Activated T-cell treated with anti-CD3 and anti-CD28 coated beads, Interleukin-2, amount 50 U/mL, for 72 hours (primary cell): ENCODE measurements around the gene GIPR. TPM values are rescaled to one million over a fixed set of nuclear protein-coding genes. Genes with fewer than 3 reads are reported as not detected.
A peak's percentile ranks its signal among the peaks of the same experiment; 100 is the strongest.
"Not testable (repeated sequence)": the region's sequence is repeated elsewhere in the genome, so short reads cannot be mapped to it uniquely, and the experiment has no call there.

Source experiments
- ATAC-seq, 2 donors: fragments of 150-1000 bp; cut with Tn5 transposase; replicated peaks in 1 of 2; 2 replicates each; pipeline ENCODE4 v1.10.0; 2021; ENCODE audit warnings: moderate library complexity in 2 of 2, mild to moderate bottlenecking in 1 of 2
- DNase-seq, 2 donors: peaks; one replicate each; pipeline ENCODE4 v3.0.0; 2021 to 2022; ENCODE audit warnings: mixed read lengths in 1 of 2
- H3K27ac Mint-ChIP-seq: one replicate; pipeline ENCODE4 v1.8.0; 2022; ENCODE audit warnings: mild to moderate bottlenecking, moderate library complexity, mixed read lengths
- H3K27me3 Mint-ChIP-seq: one replicate; pipeline ENCODE4 v1.8.0; 2022; ENCODE audit warnings: low read depth, mixed read lengths
- H3K36me3 Mint-ChIP-seq, 2 donors: one replicate each; pipeline ENCODE4 v1.8.0; 2022; ENCODE audit warnings: mixed read lengths in 2 of 2, mild to moderate bottlenecking in 1 of 2; ENCODE audit not compliant: insufficient read depth in 2 of 2
- H3K4me1 Mint-ChIP-seq: one replicate; pipeline ENCODE4 v1.8.0; 2022; ENCODE audit warnings: low read depth, mixed read lengths
- H3K4me3 Mint-ChIP-seq, 2 donors: one replicate each; pipeline ENCODE4 v1.8.0; 2022; ENCODE audit warnings: mild to moderate bottlenecking in 2 of 2, mixed read lengths in 2 of 2, moderate library complexity in 2 of 2
- H3K9me3 Mint-ChIP-seq, 2 donors: one replicate each; pipeline ENCODE4 v1.8.0; 2022; ENCODE audit warnings: mixed read lengths in 2 of 2
- total RNA-seq, 2 donors: library from RNA; stranded (reverse); gene quantifications; one replicate each; pipeline ENCODE4 v1.2.3, GENCODE V29; 2022

The GIPR gene
- total RNA-seq, 2 donors from 2014 or later = 5.9 to 11.0 TPM

DNA sequence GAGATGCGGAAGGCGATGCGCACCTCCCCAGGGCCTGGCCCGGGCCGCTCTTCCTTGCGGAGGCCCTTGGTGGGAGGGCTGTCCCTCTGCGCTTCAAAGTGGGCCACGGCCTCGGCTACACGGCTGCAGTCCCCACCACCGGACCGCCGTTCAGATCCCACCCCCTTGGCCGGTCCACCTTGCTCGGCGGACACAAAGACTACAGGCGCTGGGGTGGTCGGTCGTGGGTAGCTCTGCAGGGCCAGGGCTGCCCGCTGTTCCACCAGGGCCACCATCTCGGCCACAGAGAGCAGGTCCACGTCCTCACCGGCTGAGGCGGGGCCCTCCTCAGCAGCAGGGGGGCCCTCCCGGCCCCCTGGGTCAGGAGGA lies 44.7 kb downstream of the GIPR start:
- peaks cover 20% of the 10 kb centered on the region for H3K4me1 Mint-ChIP-seq
- DNase-seq = no peak
- no peaks in the 10 kb centered on the region for H3K9me3 Mint-ChIP-seq
- no peak for ATAC-seq
- H3K27me3 Mint-ChIP-seq = no peaks in the 10 kb centered on the region
- no peak overlapping the region for H3K4me3 Mint-ChIP-seq
- no peak overlapping the region for H3K27ac Mint-ChIP-seq
- H3K36me3 Mint-ChIP-seq = peaks cover 0 to 2% of the 10 kb centered on the region in 2 donors

DNA sequence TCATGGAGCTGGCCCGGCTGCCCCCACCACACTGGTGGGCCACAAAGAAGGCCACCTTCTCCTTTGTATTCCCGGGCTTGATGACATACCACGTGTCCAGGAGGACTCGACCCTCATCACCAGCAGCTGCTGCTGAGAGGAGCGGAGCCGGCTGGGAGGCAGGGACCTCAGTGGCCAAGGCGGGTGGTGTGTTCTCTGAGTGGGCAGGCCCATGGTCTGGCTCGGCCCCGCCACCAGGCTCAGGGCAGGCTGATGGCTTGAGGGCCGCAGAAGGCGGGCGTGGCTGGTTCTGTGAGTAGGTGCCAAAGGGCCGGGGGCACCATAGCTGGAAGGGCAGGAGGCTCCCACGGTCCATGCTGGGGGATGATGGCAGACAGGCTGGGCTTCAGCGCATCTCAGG lies 45.1 kb downstream of the GIPR start:
- Mint-ChIP-seq H3K27ac (no peak overlapping the region), H3K4me1 (peaks cover 22% of the 10 kb centered on the region), H3K36me3 (peaks cover 0 to 2% of the 10 kb centered on the region in 2 donors), H3K9me3 (no peaks in the 10 kb centered on the region), H3K27me3 (no peaks in the 10 kb centered on the region), H3K4me3 (no peak overlapping the region)
- no peak for ATAC-seq
- DNase-seq = no peak

DNA sequence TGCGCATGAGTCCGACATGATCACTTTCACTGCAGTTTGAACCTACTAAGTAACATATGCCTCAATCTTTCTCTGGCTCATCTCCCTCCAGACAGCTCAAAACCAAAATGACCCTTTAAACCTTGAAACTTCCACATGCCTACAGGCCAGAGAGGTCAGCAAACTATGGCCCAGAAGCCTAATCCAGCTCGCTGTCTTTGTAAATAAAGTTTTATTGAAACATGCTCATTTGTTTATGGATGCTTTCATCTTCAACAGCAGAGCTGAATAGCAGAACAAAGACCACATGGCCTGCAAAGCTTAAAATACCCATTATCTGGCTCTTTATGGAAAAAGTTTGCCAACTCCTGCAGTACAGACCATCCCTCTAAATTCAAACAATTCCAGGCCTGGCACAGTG lies 47.1 kb downstream of the GIPR start:
- no peak for DNase-seq
- no peaks in the 10 kb centered on the region for H3K9me3 Mint-ChIP-seq
- ATAC-seq = no peak
- H3K36me3 Mint-ChIP-seq = peaks cover 4 to 10% of the 10 kb centered on the region in 2 donors
- H3K4me1 Mint-ChIP-seq = peaks cover 30% of the 10 kb centered on the region
- H3K27me3 Mint-ChIP-seq = no peaks in the 10 kb centered on the region
- H3K4me3 Mint-ChIP-seq = peak overlapping the region; percentile 16 to 99
- H3K27ac Mint-ChIP-seq = peak overlapping the region; percentile 13

DNA sequence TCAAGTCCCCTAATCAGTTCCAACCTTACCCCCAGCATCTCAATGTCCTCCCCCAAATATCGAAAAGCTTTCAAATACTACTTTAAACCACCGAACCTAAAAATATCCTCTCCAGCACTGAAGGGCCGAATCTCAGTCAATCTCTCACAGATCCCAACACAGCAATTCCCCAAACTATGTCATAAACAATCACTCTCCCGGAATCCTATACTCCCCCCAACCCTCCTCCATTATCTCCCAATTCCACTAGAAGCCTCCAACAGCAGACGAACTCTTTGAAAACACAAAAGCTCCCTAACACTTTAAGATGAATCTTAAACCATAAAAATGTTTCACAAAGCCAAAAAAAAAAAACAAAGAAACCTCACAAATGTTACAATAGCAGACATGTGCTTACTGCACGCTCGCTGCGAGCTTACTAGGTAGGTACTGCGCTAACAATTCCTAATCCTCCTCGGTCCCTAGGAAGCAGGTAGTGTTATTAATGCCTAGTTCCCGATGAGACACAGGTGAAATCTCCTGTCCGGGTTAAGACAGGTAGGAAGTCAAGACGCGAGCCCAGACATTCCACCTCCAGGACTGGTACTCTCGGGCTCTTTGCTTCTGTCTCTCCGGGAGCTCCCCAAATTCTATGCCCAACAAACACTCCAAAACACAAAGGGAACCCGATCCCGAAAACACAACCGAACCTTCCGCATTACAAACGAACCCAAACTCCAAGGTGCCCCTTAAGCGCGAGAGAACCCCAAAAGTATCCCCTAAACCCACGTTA lies 48.5 kb downstream of the GIPR start:
- H3K27me3 Mint-ChIP-seq = no peaks in the 10 kb centered on the region
- peaks cover 4 to 13% of the 10 kb centered on the region in 2 donors for H3K36me3 Mint-ChIP-seq
- peak overlapping the region; percentile 98 to 99 for H3K4me3 Mint-ChIP-seq

DNA sequence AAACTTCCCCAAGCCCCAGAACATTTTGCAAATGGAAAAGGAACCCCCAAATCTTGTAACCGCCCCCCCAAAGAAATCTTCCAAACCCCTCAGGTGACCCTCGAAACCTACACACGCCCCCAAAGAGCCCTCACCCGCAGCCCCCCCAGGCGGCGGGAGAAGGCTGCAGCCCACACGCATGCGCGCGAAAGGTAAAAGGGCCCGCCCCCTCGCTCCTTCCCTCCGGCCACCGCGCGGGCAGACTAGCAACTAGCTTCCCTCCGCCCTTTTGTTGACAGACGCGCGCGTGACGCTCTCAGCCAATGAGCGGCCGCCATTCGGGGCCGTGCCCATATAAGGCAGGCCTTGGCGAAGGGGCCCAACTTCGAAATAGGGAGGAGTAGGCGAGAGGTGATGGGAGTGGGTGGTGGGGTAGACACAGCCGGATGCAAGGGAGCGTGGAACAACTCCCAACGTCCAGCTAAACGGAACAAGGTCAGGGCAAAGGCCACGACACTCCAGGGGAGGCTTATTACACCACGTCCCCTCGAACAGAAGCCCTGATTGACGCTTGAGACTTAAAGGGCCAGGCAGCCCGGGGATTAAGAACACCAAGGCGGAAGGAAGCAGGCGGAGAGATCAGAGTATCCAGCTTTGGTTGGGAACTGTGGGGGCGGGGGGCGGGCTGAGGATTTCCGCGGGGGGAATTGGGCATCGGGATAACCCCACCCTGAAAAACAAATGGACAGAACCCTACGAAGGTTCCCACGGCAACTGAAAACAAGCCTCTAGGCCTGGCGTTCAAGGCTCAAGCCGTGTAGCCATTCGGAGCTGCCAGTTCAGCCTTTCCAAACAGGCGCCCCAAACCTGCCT lies 49.3 kb downstream of the GIPR start:
- Mint-ChIP-seq H3K4me1 (peaks cover 30% of the 10 kb centered on the region), H3K36me3 (peaks cover 4 to 18% of the 10 kb centered on the region in 2 donors), H3K9me3 (no peaks in the 10 kb centered on the region), H3K4me3 (peak overlapping the region; percentile 98 to 99), H3K27ac (peak overlapping the region; percentile 92), H3K27me3 (no peaks in the 10 kb centered on the region)
- peak; percentile 98 for ATAC-seq
- DNase-seq = peak; percentile 98 to 99

More for the DNA sequence above, 48.5 kb downstream of the GIPR start:
- Mint-ChIP-seq H3K27ac (peak overlapping the region; percentile 92), H3K4me1 (peaks cover 30% of the 10 kb centered on the region), H3K9me3 (no peaks in the 10 kb centered on the region)
- ATAC-seq (no peak), DNase-seq (peak in 1 of 2 donors; percentile 23)

DNA sequence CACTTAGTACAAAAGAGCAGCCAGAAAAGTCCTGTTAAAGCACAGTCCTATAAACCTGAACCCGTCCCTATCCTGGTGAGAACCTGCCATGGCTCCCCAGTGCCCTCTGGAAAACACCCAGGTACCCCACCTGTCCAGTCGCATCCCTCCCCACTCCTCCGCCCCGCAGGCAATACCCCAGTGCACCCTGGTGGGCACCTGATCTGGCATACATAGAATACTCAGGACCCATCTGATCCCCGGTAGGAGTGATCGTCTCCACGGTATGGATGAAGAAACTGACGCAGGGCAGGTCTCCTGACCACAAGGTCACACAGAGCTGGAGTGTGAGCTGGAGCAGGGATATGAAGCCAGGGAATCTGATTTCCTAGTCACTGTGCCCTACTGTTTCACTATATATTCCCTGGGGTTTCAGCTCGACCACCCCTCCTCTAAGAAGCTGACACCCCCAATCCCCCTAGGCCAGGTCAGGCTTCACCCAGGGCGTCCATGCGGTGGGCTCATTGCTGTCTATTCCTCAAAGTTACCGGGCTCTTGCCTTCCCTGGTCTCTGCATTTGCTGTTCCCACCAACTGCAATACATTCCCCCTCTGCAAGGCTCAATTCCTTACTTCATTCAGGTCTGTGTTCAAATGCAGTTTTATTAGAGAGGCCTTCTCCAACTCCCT lies 50.1 kb downstream of the GIPR start:
- Mint-ChIP-seq H3K4me1 (peaks cover 34% of the 10 kb centered on the region), H3K36me3 (peaks cover 4 to 18% of the 10 kb centered on the region in 2 donors), H3K9me3 (no peaks in the 10 kb centered on the region), H3K27ac (peak overlapping the region; percentile 82), H3K27me3 (no peaks in the 10 kb centered on the region), H3K4me3 (peak overlapping the region; percentile 98 to 99)
- ATAC-seq (no peak), DNase-seq (peak in 1 of 2 donors; percentile 17)

DNA sequence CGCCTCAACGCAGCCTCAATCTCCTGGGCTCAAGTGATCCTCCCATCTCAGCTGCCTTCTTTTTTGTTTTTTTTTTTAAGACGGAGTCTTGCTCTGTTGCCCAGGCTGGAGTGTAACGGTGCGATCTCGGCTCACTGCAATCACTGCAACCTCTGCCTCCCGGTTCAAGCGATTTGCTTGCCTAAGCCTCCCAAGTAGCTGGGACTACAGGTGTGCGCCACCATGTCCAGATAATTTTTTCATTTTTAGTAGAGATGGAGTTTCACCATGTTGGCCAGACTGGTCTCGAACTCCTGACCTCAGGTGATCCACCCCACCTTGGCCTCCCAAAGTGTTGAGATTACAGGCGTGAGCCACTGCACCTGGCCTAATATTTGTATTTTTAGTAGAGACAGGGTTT lies 52.0 kb downstream of the GIPR start:
- peaks cover 4 to 18% of the 10 kb centered on the region in 2 donors for H3K36me3 Mint-ChIP-seq
- peak overlapping the region; percentile 72 for H3K27ac Mint-ChIP-seq
- DNase-seq, H3K27me3 Mint-ChIP-seq, ATAC-seq, H3K4me3 Mint-ChIP-seq, H3K9me3 Mint-ChIP-seq: not testable (repeated sequence)
- H3K4me1 Mint-ChIP-seq = peaks cover 41% of the 10 kb centered on the region

DNA sequence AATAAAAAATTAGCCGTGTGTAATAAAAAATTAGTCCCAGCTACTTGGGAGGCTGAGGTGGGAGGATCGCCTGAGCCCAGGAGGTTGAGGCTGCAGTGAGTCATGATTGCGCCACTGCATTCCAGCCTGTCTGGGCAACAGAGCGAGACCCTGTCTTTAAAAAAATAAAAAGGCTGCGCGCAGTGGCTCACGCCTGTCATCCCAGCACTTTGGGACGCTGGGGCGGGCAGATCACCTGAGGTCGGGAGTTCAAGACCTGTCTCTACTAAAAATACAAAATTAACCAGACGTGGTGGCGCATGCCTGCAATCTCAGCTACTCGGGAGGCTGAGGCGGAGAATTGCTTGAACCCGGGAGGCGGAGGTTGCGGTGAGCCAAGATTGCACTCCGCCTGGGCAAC lies 60.7 kb downstream of the GIPR start:
- Mint-ChIP-seq H3K4me1 (peaks cover 42% of the 10 kb centered on the region), H3K4me3 (peak overlapping the region in 1 of 2 donors; percentile 62), H3K27ac (peak overlapping the region; percentile 40)
- H3K9me3 Mint-ChIP-seq, ATAC-seq, H3K36me3 Mint-ChIP-seq, H3K27me3 Mint-ChIP-seq, DNase-seq: not testable (repeated sequence)

DNA sequence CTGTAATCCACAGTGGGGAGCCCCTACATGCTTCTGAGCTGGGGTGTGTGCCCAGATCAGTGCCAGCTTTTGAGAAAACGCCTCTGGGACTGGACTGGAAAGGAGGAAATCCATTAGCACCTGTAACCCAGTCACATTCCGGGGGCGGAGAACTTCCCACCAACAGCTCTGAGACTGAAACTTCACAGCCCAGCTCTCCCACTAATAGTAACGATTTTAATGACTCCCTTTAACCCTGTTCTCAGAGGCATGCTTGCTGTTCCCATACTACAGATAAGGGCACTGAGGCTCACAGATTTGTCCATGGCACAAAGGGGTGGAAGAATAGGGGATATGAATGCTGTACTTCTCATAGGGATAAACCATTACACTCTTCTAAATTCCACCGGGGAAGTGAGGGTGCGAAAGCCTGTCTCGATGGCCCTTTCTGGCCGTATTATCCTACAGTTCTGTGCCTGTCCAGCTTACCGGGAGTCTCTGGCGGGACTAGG lies 61.8 kb downstream of the GIPR start:
- Mint-ChIP-seq H3K4me1 (peaks cover 36% of the 10 kb centered on the region), H3K9me3 (no peaks in the 10 kb centered on the region), H3K27ac (peak overlapping the region; percentile 71), H3K36me3 (peaks cover 1 to 2% of the 10 kb centered on the region in 2 donors), H3K27me3 (no peaks in the 10 kb centered on the region), H3K4me3 (peak overlapping the region; percentile 93 to 96)
- DNase-seq (no peak), ATAC-seq (no peak)

DNA sequence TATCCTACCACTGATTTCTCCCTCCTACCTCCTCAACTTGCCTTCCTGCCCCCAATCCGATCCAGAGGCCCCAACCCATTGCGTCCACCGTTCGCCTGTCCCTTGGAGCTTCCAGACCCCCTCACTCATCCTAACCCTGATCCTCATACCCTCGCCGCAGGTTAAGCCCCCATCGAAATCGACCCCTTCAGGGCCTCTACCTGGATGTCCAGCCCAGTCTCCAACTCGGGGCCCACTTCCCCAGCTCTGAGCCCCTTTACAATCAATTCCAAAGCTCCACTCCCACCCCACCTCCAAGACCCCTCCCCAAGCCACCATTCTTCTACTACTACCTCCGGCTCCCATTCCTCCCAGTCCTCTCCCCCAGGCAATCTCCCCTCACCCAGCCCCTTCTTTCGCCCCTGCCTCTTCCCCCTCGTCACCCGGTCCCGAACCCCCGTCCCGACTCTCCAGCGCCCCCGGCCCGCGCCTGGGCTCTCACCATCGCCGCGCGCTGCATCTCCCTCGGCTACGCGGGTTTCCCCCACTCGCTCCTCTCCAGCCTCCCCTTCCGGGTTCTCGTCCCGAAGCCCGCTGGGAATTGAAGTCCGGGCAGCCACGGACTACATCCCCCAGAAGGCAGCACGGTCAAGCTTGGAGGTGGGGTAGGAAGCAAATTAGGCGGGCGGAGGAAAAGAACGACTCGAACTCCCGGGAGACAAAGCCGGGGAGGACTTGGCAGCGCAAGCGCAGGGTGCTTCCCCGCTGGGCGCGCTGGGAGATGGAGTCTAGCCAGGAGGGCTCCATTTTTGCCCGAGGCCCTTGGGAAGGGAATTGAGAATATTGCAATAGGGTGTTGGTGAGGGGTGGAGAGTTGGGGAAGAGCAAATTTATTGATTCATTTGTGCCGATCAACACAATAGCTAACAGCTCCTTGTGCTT lies 62.6 kb downstream of the GIPR start, which contains the start of gene FBXO46:
Gene FBXO46 (minus strand): TSS at position 529 of the 921 bp plus-strand sequence. CDS start 17,401 bp downstream, outside the sequence.
- ATAC-seq = peak; percentile 99 to 100
- Mint-ChIP-seq H3K36me3 (peaks cover 1 to 2% of the 10 kb centered on the region in 2 donors), H3K27ac (peak within 1 kb of the TSS; percentile 71), H3K4me1 (peaks cover 36% of the 10 kb centered on the region), H3K4me3 (peak within 1 kb of the TSS; percentile 93 to 96), H3K9me3 (no peaks in the 10 kb centered on the region), H3K27me3 (no peaks in the 10 kb centered on the region)
- peak; percentile 93 to 96 for DNase-seq
